H1 (cell line): ENCODE data around the gene ELF4.

Source experiments
- ASH2L ChIP-seq: fragments of 200-600, 300-600 bp; sonication (generic); IDR thresholded peaks from one replicate; pipeline ENCODE4 v1.7.1; 2017; ENCODE audit warnings: low read length
- CEBPB ChIP-seq: IDR thresholded peaks from 2 replicates; pipeline ENCODE4 v1.6.1; 2012; ENCODE audit warnings: low read depth, low read length
- CHD1 ChIP-seq: IDR thresholded peaks from 2 replicates; pipeline ENCODE4 v1.6.1; 2012; ENCODE audit warnings: low read depth, low read length, improper control_type of control experiment
- CREB1 ChIP-seq: IDR thresholded peaks from 2 replicates; pipeline ENCODE4 v1.6.1; 2012; ENCODE audit warnings: inconsistent platforms
- EGR1 ChIP-seq: IDR thresholded peaks from 2 replicates; pipeline ENCODE4 v1.6.1; 2011; ENCODE audit warnings: low read depth, low read length, borderline replicate concordance
- JUND ChIP-seq: IDR thresholded peaks from 2 replicates; pipeline ENCODE4 v1.6.1; 2011; ENCODE audit warnings: mild to moderate bottlenecking, improper control_type of control experiment, low read length
- POLR2AphosphoS5 ChIP-seq: IDR thresholded peaks from 2 replicates; pipeline ENCODE4 v1.6.1; 2011; ENCODE audit warnings: low read depth, low read length
- RAD21 ChIP-seq, 2 experiments: IDR thresholded peaks in 1 of 2; conservative IDR thresholded peaks in 1 of 2; 2 replicates each; pipeline ENCODE4 v1.6.1; 2011; ENCODE audit warnings: low read depth in 2 of 2, low read length in 2 of 2, improper control_type of control experiment in 1 of 2, inconsistent platforms in 1 of 2, mild to moderate bottlenecking in 1 of 2, moderate library complexity in 1 of 2
- SRF ChIP-seq: IDR thresholded peaks from 2 replicates; pipeline ENCODE4 v1.6.1; 2011; ENCODE audit warnings: mild to moderate bottlenecking, low read depth, low read length, moderate library complexity
- TAF1 ChIP-seq: IDR thresholded peaks from 2 replicates; pipeline ENCODE4 v1.6.1; 2011; ENCODE audit warnings: mild to moderate bottlenecking, low read depth, low read length
- TAF7 ChIP-seq: optimal IDR thresholded peaks from 2 replicates; pipeline ENCODE3; 2011; ENCODE audit warnings: low read depth, mild to moderate bottlenecking, inconsistent platforms, low read length, moderate library complexity, borderline replicate concordance
- TF ChIP-seq, protein P1 (sequence below): IDR thresholded peaks from 2 replicates; pipeline ENCODE4 v1.6.1; 2012; ENCODE audit warnings: low read length, inconsistent platforms
- TF ChIP-seq, protein P2 (sequence below), 3 experiments: IDR thresholded peaks; 1 replicate in 2 of 3; 2 replicates in 1 of 3; pipeline versions ENCODE4 v1.5.1 to v1.6.1; 2011; ENCODE audit warnings: low read length in 3 of 3, mild to moderate bottlenecking in 3 of 3, inconsistent platforms in 2 of 3, low read depth in 1 of 3, moderate library complexity in 1 of 3; ENCODE audit not compliant: insufficient read depth in 1 of 3; ENCODE audit errors: control extremely low read depth in 1 of 3
- TF ChIP-seq, protein P3 (sequence below): IDR thresholded peaks from 2 replicates; pipeline ENCODE4 v1.6.1; 2012; ENCODE audit warnings: inconsistent platforms

DNA sequence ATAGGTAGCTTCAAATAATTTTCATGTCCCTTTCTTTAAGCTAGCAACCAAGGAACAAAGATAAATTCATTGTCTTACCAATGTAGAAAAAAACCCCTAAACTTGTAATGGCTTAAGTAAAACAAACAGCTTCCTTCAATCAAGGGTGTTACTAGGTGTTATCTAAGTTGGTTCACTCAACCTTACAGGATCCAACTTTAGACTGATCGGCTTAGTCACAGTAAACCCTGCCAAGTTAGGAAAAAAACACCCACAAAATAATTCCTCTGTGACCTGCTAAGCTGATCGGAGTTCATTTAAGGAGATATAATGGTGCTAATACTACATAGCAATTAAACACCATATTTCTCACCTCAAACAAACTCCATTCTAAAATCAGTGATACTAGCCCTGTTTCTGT is 45.3 kb upstream of the ELF4 start:
- TF ChIP-seq JUND = no peak
- TF ChIP-seq, protein P1, sequence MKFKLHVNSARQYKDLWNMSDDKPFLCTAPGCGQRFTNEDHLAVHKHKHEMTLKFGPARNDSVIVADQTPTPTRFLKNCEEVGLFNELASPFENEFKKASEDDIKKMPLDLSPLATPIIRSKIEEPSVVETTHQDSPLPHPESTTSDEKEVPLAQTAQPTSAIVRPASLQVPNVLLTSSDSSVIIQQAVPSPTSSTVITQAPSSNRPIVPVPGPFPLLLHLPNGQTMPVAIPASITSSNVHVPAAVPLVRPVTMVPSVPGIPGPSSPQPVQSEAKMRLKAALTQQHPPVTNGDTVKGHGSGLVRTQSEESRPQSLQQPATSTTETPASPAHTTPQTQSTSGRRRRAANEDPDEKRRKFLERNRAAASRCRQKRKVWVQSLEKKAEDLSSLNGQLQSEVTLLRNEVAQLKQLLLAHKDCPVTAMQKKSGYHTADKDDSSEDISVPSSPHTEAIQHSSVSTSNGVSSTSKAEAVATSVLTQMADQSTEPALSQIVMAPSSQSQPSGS = no peak
- no peak for TF ChIP-seq EGR1
- no peak for TF ChIP-seq TAF7
- no peak for TF ChIP-seq POLR2AphosphoS5
- TF ChIP-seq, protein P2, sequence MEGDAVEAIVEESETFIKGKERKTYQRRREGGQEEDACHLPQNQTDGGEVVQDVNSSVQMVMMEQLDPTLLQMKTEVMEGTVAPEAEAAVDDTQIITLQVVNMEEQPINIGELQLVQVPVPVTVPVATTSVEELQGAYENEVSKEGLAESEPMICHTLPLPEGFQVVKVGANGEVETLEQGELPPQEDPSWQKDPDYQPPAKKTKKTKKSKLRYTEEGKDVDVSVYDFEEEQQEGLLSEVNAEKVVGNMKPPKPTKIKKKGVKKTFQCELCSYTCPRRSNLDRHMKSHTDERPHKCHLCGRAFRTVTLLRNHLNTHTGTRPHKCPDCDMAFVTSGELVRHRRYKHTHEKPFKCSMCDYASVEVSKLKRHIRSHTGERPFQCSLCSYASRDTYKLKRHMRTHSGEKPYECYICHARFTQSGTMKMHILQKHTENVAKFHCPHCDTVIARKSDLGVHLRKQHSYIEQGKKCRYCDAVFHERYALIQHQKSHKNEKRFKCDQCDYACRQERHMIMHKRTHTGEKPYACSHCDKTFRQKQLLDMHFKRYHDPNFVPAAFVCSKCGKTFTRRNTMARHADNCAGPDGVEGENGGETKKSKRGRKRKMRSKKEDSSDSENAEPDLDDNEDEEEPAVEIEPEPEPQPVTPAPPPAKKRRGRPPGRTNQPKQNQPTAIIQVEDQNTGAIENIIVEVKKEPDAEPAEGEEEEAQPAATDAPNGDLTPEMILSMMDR (IDR thresholded peaks at IDR 0.05; ENCODE audit: control extremely low read depth in 1 of 3, insufficient read depth in 1 of 3, low read depth in 1 of 3, low read length in 3 of 3) = no peak
- no peak for TF ChIP-seq CREB1
- TF ChIP-seq, protein P3, sequence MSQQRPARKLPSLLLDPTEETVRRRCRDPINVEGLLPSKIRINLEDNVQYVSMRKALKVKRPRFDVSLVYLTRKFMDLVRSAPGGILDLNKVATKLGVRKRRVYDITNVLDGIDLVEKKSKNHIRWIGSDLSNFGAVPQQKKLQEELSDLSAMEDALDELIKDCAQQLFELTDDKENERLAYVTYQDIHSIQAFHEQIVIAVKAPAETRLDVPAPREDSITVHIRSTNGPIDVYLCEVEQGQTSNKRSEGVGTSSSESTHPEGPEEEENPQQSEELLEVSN = no peak
- TF ChIP-seq RAD21 (IDR thresholded peaks at IDR 0.05 in 1 of 2, conservative IDR thresholded peaks at IDR 0.05 in 1 of 2; ENCODE audit: low read depth in 2 of 2, low read length in 2 of 2) = no peak
- TF ChIP-seq SRF = no peak
- no peak for TF ChIP-seq CEBPB
- TF ChIP-seq ASH2L = no peak
- TF ChIP-seq TAF1 = no peak
- TF ChIP-seq CHD1 = no peak
